Uterus (tissue), 4 donors: ENCODE results near the gene HMG20A. TPM values are rescaled to one million over a fixed set of nuclear protein-coding genes. Genes with fewer than 3 reads are reported as not detected.

Experiments
- DNase-seq, 2 donors: peaks; one replicate each; pipeline ENCODE4 v3.0.0-alpha.2; 2019 to 2020
- H3K27ac ChIP-seq, 2 donors: fragments of 200-600 bp; sonication (generic); 1 replicate in 1 of 2; 2 replicates in 1 of 2; pipeline ENCODE4 v1.5.1; 2016 to 2018
- H3K27me3 ChIP-seq, 2 donors: fragments of 200-600 bp; sonication (generic); one replicate each; pipeline ENCODE4 v1.5.1; 2018 to 2019; ENCODE audit warnings: control low read depth in 1 of 2
- H3K36me3 ChIP-seq, 2 donors: fragments of 200-600 bp; sonication (generic); one replicate each; pipeline ENCODE4 v1.5.1; 2019; ENCODE audit warnings: control low read depth in 1 of 2
- H3K4me1 ChIP-seq, 2 donors: fragments of 200-600 bp; sonication (generic); one replicate each; pipeline ENCODE4 v1.5.1; 2018 to 2019; ENCODE audit warnings: control low read depth in 1 of 2
- H3K4me3 ChIP-seq, 2 donors: fragments of 200-600 bp; sonication (generic); 1 replicate in 1 of 2; 2 replicates in 1 of 2; pipeline ENCODE4 v1.5.1; 2018 to 2019; ENCODE audit warnings: mild to moderate bottlenecking in 1 of 2
- H3K9me3 ChIP-seq, 2 donors: fragments of 200-600 bp; sonication (generic); one replicate each; pipeline ENCODE4 v1.5.1; 2019; ENCODE audit warnings: control low read depth in 1 of 2
- POLR2A ChIP-seq, 2 donors: fragments of 450-650 bp; IDR thresholded peaks; one replicate each; pipeline ENCODE4 v1.6.1; 2016; ENCODE audit warnings: antibody characterized with exemption in 2 of 2, mild to moderate bottlenecking in 1 of 2, moderate library complexity in 1 of 2
- intact Hi-C: fragments of 100-400 bp; cut with DNase I; formaldehyde crosslinking; loops from one replicate; pipeline ENCODE4 v1.15.1; 2023; ENCODE audit warnings: low total_unique reads
- total RNA-seq, 4 donors: library from RNA; depleted of rRNA in 3 of 4; stranded (reverse); fragments of >200 nt in 3 of 4; gene quantifications; one replicate each; pipeline versions ENCODE4 v1.1.0 to v1.2.4, GENCODE V29; 2014 to 2023
- TF ChIP-seq, protein P1 (sequence below), 4 experiments: fragments of 200-600 bp in 2 of 4; fragments of 450-650 bp in 2 of 4; sonication (generic) in 2 of 4; IDR thresholded peaks; one replicate each; pipeline ENCODE4 v1.5.1; 2016 to 2019; ENCODE audit warnings: antibody characterized with exemption in 4 of 4, mild to moderate bottlenecking in 2 of 4, moderate library complexity in 1 of 4
- donor health status: DM: yes; HTN: yes; CAD: no.

The HMG20A gene
- total RNA-seq, 4 donors from 2014 or later, result 10.5 to 59.5 (median 28.4) TPM

DNA sequence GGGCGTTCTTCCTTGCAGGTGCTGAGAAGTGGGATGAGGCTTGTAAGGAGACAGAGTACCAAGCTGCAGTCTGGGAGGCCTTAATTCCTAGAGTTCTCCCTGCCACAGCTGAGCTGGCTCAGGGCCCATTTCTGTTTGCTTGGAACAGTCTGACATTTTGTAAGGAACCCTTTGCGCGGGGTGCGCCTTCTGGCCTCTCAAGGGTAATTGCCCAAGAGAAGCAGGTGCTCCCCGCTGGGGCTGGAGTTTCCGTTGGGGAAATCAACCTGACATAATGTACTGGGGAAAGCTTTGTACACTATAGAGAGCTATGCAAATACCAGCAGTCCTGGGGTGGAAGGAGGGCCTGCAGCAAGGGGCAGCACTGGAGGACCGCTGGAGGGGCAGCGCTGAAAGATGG lies 83.6 kb downstream of the HMG20A start:
- Histone ChIP-seq H3K9me3 (no peaks in the 10 kb centered on the region), H3K36me3 (no peaks in the 10 kb centered on the region), H3K4me3 (no peak overlapping the region), H3K27ac (no peak overlapping the region), H3K4me1 (no peaks in the 10 kb centered on the region), H3K27me3 (no peaks in the 10 kb centered on the region)
- intact Hi-C loops, result no loop called here
- TF ChIP-seq, protein P1, sequence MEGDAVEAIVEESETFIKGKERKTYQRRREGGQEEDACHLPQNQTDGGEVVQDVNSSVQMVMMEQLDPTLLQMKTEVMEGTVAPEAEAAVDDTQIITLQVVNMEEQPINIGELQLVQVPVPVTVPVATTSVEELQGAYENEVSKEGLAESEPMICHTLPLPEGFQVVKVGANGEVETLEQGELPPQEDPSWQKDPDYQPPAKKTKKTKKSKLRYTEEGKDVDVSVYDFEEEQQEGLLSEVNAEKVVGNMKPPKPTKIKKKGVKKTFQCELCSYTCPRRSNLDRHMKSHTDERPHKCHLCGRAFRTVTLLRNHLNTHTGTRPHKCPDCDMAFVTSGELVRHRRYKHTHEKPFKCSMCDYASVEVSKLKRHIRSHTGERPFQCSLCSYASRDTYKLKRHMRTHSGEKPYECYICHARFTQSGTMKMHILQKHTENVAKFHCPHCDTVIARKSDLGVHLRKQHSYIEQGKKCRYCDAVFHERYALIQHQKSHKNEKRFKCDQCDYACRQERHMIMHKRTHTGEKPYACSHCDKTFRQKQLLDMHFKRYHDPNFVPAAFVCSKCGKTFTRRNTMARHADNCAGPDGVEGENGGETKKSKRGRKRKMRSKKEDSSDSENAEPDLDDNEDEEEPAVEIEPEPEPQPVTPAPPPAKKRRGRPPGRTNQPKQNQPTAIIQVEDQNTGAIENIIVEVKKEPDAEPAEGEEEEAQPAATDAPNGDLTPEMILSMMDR (IDR thresholded peaks at IDR 0.05), result no peak
- no peak for TF ChIP-seq POLR2A (IDR thresholded peaks at IDR 0.05)
- no peak for DNase-seq

DNA sequence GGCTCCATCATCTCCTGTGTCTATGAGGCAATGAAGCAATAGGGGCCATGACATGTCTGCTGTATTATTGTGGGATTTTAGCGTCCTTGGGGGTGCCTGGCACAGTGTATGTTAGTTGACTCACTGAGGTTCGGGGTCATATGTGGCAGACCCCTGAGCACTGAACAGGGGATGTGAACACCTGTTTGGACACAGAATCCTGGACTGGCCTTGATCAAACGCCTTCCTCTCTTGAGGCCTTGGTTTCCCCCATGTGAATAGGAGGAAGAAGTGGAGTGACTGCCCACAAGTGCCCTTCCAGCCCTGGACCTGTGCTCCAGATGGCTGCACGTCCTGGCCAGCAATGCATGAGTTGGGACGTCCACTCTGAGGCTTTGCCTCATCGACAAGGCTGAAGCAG lies 84.2 kb downstream of the HMG20A start:
- H3K36me3 ChIP-seq, result no peaks in the 10 kb centered on the region
- TF ChIP-seq, protein P1 (IDR thresholded peaks at IDR 0.05), result no peak
- no peak for TF ChIP-seq POLR2A (IDR thresholded peaks at IDR 0.05)
- H3K27me3 ChIP-seq, result no peaks in the 10 kb centered on the region
- DNase-seq, result no peak
- H3K27ac ChIP-seq, result no peak overlapping the region
- H3K4me3 ChIP-seq, result no peak overlapping the region
- H3K4me1 ChIP-seq, result no peaks in the 10 kb centered on the region
- H3K9me3 ChIP-seq, result no peaks in the 10 kb centered on the region
- intact Hi-C loops, result no loop called here

DNA sequence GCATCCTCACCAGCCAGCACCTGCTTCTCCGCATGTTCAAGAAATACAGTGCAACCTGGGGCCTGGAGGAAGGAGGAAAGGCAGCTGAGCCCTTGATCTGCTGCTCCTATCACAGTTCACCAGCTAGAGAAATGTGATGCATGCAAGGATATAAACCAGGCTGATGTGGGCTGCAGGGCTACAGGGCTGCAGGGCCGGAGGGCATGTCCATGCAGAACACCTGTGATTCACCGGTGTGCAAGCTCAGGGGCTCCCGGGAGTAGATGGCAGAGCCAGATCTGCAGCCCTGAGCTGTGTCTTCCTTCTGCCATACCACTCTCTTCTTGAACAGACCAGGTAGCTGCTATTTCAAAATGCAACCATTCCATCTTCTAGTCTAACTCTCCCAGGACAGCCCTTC lies 84.9 kb downstream of the HMG20A start:
- no peaks in the 10 kb centered on the region for H3K36me3 ChIP-seq
- H3K9me3 ChIP-seq, result no peaks in the 10 kb centered on the region
- no peak overlapping the region for H3K27ac ChIP-seq
- no peak overlapping the region for H3K4me3 ChIP-seq
- no peak for DNase-seq
- TF ChIP-seq, protein P1 (IDR thresholded peaks at IDR 0.05), result no peak
- TF ChIP-seq POLR2A (IDR thresholded peaks at IDR 0.05), result no peak
- no peaks in the 10 kb centered on the region for H3K4me1 ChIP-seq
- no peaks in the 10 kb centered on the region for H3K27me3 ChIP-seq
- intact Hi-C loops, result no loop called here

DNA sequence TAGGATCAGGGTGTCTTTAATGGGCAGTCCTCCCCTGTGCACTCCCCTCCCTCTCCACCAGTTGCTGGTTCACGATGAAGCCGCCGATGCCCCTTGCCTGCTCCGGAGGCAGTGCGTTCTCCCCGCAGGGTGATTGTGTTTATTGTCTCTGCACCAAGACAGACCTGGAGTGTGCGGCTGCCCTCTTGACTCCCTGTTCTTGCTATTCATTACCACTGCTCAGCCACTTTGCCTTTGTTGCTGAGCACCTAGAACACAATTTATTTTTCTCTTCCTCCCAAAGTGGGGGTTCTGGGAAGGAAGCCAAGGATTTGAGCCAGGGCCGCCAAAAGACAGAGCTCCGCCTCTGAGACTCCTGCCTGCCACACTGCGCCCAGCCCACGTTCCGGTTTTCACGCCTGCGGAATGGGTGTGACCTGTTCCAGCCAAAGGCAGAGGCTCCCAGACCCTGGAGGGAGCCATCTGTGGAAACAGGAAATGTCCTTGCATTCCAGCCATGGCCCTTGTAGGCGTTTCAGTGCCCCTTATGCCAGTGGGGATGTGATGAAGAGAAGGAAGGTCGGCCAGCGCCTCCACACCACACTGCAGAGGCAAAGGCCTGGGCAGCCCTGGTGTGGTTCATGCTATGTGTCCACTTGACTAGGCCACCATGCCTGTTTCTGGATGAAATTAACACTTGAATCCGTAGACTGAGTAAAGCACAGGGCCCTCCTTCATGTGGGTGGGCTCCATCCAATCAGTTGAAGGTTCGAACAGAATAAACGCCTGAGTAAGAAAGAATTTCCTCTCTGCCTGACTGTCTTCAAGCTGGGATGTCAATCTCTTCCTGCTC lies 85.8 kb downstream of the HMG20A start:
- TF ChIP-seq, protein P1 (IDR thresholded peaks at IDR 0.05), result no peak
- TF ChIP-seq POLR2A (IDR thresholded peaks at IDR 0.05), result no peak
- peak overlapping the region; percentile 64 to 75 for H3K27ac ChIP-seq
- intact Hi-C loops, result no loop called here
- no peaks in the 10 kb centered on the region for H3K27me3 ChIP-seq
- H3K4me1 ChIP-seq, result no peaks in the 10 kb centered on the region
- peak; percentile 40 to 75 for DNase-seq
- no peaks in the 10 kb centered on the region for H3K9me3 ChIP-seq
- H3K4me3 ChIP-seq, result no peak overlapping the region
- no peaks in the 10 kb centered on the region for H3K36me3 ChIP-seq

DNA sequence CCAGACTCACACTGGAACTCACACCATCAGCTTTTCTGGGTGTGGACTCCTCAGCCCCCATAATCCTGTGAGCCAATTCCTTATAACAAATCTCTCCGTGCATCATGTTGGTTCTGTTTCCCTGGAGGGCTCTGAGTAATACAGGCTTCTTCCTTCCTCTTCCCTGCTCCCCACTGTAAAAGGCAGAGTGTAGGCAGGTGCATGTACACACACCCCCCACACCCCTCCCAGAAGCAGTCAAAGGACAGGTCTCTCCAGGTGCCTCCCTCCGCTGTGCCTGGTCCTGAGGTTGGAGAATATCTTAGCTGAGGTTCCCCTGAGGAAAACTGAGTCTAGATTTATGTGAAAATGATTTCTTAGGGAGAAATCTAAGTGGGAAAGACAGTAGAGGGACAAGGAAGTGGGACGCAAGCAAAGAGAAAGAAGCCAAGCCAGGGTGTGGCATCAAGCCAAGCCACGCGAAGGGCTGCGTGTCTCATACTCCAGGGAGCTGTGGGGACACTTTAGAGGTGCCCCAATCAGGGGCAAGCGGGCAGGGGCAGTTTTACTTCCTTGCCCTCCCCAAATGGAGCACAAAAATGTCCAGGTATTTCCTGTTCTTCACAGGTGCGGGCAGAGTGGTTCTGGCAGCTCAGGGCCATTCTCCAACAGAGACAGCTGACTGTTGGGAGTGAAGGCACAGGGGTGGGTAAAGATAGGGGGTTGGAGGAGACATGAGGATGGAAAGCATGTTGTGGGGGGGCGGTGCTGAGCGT lies 86.6 kb downstream of the HMG20A start:
- Histone ChIP-seq H3K36me3 (no peaks in the 10 kb centered on the region), H3K27me3 (no peaks in the 10 kb centered on the region), H3K4me1 (no peaks in the 10 kb centered on the region), H3K4me3 (no peak overlapping the region), H3K27ac (peak overlapping the region; percentile 64 to 75), H3K9me3 (no peaks in the 10 kb centered on the region)
- no peak for DNase-seq
- TF ChIP-seq, protein P1 (IDR thresholded peaks at IDR 0.05), result no peak
- TF ChIP-seq POLR2A (IDR thresholded peaks at IDR 0.05), result no peak
- intact Hi-C loops, result no loop called here
